GM12878 (cell line): Measurements from ENCODE around the gene ERN1.

Source experiments
- CEBPB ChIP-seq, 2 experiments: fragments of 150-350 bp in 1 of 2; IDR thresholded peaks; 2 replicates each; pipeline ENCODE4 v1.6.1; 2012 to 2014; ENCODE audit warnings: low read depth in 2 of 2, low read length in 2 of 2, borderline replicate concordance in 1 of 2, inconsistent platforms in 1 of 2
- MYC ChIP-seq: IDR thresholded peaks from 2 replicates; pipeline ENCODE4 v1.6.1; 2011; ENCODE audit warnings: mild to moderate bottlenecking, low read length, moderate library complexity, inconsistent platforms; ENCODE audit not compliant: insufficient read depth, insufficient replicate concordance, insufficient read length, severe bottlenecking
- NFIC ChIP-seq: IDR thresholded peaks from 2 replicates; pipeline ENCODE4 v1.6.1; 2012; ENCODE audit warnings: low read depth, mild to moderate bottlenecking, inconsistent platforms, low read length, moderate library complexity
- NR2C2 ChIP-seq: IDR thresholded peaks from 2 replicates; pipeline ENCODE4 v1.6.1; 2011; ENCODE audit warnings: borderline replicate concordance, low read depth; ENCODE audit not compliant: control insufficient read depth, insufficient read length
- POLR2A ChIP-seq: IDR thresholded peaks from 2 replicates; pipeline ENCODE4 v1.6.1; 2011; ENCODE audit warnings: low read depth, mild to moderate bottlenecking, low read length
- SIN3A ChIP-seq: IDR thresholded peaks from 2 replicates; pipeline ENCODE4 v1.6.1; 2012; ENCODE audit warnings: low read depth, low read length, improper control_type of control experiment
- SP1 ChIP-seq: IDR thresholded peaks from one replicate; pipeline ENCODE4 v1.6.1; 2011; ENCODE audit warnings: low read depth, low read length
- TARDBP ChIP-seq: IDR thresholded peaks from 2 replicates; pipeline ENCODE4 v1.6.1; 2016; ENCODE audit warnings: borderline replicate concordance
- ZNF217 ChIP-seq: fragments of 450-650 bp; IDR thresholded peaks from 2 replicates; pipeline ENCODE4 v1.6.1; 2017; ENCODE audit warnings: antibody characterized with exemption, mild to moderate bottlenecking
- TF ChIP-seq, protein P1 (sequence below), 3 experiments: IDR thresholded peaks in 2 of 3; conservative IDR thresholded peaks in 1 of 3; 2 replicates each; pipeline ENCODE4 v1.5.1; 2011; ENCODE audit warnings: low read depth in 3 of 3, low read length in 3 of 3, mild to moderate bottlenecking in 3 of 3, control low read depth in 2 of 3, moderate library complexity in 2 of 3, inconsistent platforms in 1 of 3, mixed read lengths in 1 of 3; ENCODE audit not compliant: control insufficient read depth in 2 of 3, insufficient read depth in 1 of 3; ENCODE audit errors: extremely low read depth in 1 of 3

DNA sequence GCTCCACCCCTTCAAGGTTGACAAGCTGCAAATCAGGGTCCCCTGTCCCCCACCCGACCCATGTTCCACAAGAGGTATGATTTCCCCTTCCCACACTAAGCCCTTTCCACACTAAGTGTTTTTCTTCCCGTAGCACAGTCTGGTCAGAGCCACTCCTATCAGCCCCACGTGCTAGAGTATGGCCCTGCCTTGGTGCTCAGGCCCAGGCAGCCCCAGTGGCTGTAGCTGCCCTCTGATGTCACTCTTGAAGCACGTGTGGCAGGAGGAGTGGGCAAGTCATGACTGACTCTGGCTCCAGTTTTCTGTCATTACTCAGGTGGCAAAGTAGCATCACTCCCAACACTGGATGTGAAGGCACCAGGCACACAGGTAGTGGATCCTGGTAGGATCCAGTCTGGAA, 35.4 kb upstream of the ERN1 start:
- TF ChIP-seq, protein P1, sequence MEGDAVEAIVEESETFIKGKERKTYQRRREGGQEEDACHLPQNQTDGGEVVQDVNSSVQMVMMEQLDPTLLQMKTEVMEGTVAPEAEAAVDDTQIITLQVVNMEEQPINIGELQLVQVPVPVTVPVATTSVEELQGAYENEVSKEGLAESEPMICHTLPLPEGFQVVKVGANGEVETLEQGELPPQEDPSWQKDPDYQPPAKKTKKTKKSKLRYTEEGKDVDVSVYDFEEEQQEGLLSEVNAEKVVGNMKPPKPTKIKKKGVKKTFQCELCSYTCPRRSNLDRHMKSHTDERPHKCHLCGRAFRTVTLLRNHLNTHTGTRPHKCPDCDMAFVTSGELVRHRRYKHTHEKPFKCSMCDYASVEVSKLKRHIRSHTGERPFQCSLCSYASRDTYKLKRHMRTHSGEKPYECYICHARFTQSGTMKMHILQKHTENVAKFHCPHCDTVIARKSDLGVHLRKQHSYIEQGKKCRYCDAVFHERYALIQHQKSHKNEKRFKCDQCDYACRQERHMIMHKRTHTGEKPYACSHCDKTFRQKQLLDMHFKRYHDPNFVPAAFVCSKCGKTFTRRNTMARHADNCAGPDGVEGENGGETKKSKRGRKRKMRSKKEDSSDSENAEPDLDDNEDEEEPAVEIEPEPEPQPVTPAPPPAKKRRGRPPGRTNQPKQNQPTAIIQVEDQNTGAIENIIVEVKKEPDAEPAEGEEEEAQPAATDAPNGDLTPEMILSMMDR (IDR thresholded peaks at IDR 0.05 in 2 of 3, conservative IDR thresholded peaks at IDR 0.05 in 1 of 3; ENCODE audit: control insufficient read depth in 2 of 3, extremely low read depth in 1 of 3, insufficient read depth in 1 of 3, low read depth in 3 of 3, low read length in 3 of 3), result no peak
- no peak for TF ChIP-seq TARDBP
- TF ChIP-seq NR2C2, result no peak
- TF ChIP-seq SIN3A, result no peak
- TF ChIP-seq SP1, result no peak
- TF ChIP-seq MYC, result no peak
- no peak for TF ChIP-seq POLR2A
- no peak for TF ChIP-seq ZNF217
- TF ChIP-seq CEBPB (IDR thresholded peaks at IDR 0.05; ENCODE audit: borderline replicate concordance in 1 of 2, low read depth in 2 of 2, low read length in 2 of 2), result no peak
- no peak for TF ChIP-seq NFIC
